Activated B cell treated with CpG ODN at 0.5 μM for 24 hours (primary cell): ENCODE results near the gene RPAP2. TPM values are rescaled to one million over a fixed set of nuclear protein-coding genes. Genes with fewer than 3 reads are reported as not detected.
"Not testable (repeated sequence)": the region's sequence is repeated elsewhere in the genome, so short reads cannot be mapped to it uniquely, and the experiment has no call there.

Experiments used
- ATAC-seq: fragments of 200-7000 bp; cut with Tn5 transposase; one replicate; pipeline ENCODE4 v1.10.0; 2021; ENCODE audit warnings: low read depth, mild to moderate bottlenecking, moderate library complexity
- CTCF ChIA-PET: fragments of 350-600 bp; sonication (Branson Sonifier 250); formaldehyde crosslinking; loops from one replicate; lab custom pipeline; 2021; ENCODE audit warnings: antibody characterized with exemption; lab: Charles Lee
- POLR2A ChIA-PET: fragments of 350-600 bp; sonication (Branson Sonifier 250); formaldehyde crosslinking; loops from one replicate; lab custom pipeline; 2021; ENCODE audit warnings: antibody characterized with exemption; lab: Charles Lee
- DNase-seq: peaks from one replicate; pipeline ENCODE4 v3.0.0; 2022
- H3K27ac Mint-ChIP-seq: one replicate; pipeline ENCODE4 v1.8.0; 2020; ENCODE audit warnings: mixed read lengths
- H3K27me3 Mint-ChIP-seq: one replicate; pipeline ENCODE4 v1.8.0; 2021; ENCODE audit warnings: mixed read lengths
- H3K36me3 Mint-ChIP-seq: one replicate; pipeline ENCODE4 v1.8.0; 2021; ENCODE audit warnings: low read depth, mixed read lengths
- H3K4me1 Mint-ChIP-seq: one replicate; pipeline ENCODE4 v1.8.0; 2021; ENCODE audit warnings: mixed read lengths
- H3K4me3 Mint-ChIP-seq: one replicate; pipeline ENCODE4 v1.8.0; 2020; ENCODE audit warnings: mild to moderate bottlenecking, mixed read lengths
- H3K9me3 Mint-ChIP-seq: one replicate; pipeline ENCODE4 v1.8.0; 2020; ENCODE audit warnings: mixed read lengths
- CTCF ChIP-seq: fragments of 200-600 bp; IDR thresholded peaks from one replicate; pipeline ENCODE4 v1.8.0; 2022; ENCODE audit warnings: antibody characterized with exemption, mild to moderate bottlenecking
- intact Hi-C: fragments of 100-400 bp; cut with micrococcal nuclease; formaldehyde crosslinking; loops from one replicate; pipeline ENCODE4 v1.15.1; 2024
- total RNA-seq: library from RNA; stranded (reverse); gene quantifications from 2 replicates; pipeline ENCODE4 v1.2.3, GENCODE V29; 2022

The RPAP2 gene
- total RNA-seq, 1 donor from 2014 or later = 31.7 TPM

GRCh38 chr1:92411511-92411910 lies 112.7 kb downstream of the RPAP2 start:
- intact Hi-C loops = no loop called here
- DNase-seq = no peak
- CTCF ChIA-PET = no interaction called here

DNA sequence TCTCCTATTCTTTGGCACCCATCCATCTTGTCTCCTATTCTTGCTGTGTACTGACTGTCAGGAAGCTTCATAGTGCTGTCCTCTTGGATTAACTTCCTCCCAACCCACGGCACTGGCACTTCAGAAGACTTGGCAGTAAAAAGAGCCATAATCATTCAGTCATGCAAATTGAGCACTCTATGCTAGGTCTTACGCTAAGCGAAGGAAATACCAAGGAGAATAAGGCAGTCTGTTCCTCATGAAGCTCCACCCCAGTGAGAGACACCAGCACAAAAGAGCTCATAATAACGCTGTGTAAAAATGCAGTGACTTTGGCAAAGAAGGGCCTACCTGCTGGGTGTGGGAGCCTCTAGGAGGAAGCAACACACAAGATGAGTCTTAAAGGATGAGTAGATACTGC lies 120.8 kb downstream of the RPAP2 start:
- no peak overlapping the region for H3K4me3 Mint-ChIP-seq

More at GRCh38 chr1:92411511-92411910, 112.7 kb downstream of the RPAP2 start:
- no peak overlapping the region for H3K27ac Mint-ChIP-seq
- TF ChIP-seq CTCF = no peak
- no peaks in the 10 kb centered on the region for H3K4me1 Mint-ChIP-seq
- no peaks in the 10 kb centered on the region for H3K36me3 Mint-ChIP-seq
- ATAC-seq = no peak
- POLR2A ChIA-PET = no interaction called here
- H3K9me3 Mint-ChIP-seq = no peaks in the 10 kb centered on the region
- H3K27me3 Mint-ChIP-seq = no peaks in the 10 kb centered on the region
- H3K4me3 Mint-ChIP-seq = no peak overlapping the region

GRCh38 chr1:92424381-92424780 lies 125.5 kb downstream of the RPAP2 start:
- no peaks in the 10 kb centered on the region for H3K36me3 Mint-ChIP-seq
- ChIA-PET CTCF (interaction anchor here (1.2 kb wide), 1 partner anchor 25 kb away, joined by 3 read pairs; no protein-coding TSS in a partner anchor), POLR2A (no interaction called here)
- intact Hi-C loops = no loop called here
- H3K4me1 Mint-ChIP-seq = no peaks in the 10 kb centered on the region
- no peak for ATAC-seq
- DNase-seq = no peak
- no peak overlapping the region for H3K27ac Mint-ChIP-seq
- peaks cover 2% of the 10 kb centered on the region for H3K9me3 Mint-ChIP-seq
- peaks cover 2% of the 10 kb centered on the region for H3K27me3 Mint-ChIP-seq
- H3K4me3 Mint-ChIP-seq = no peak overlapping the region
- TF ChIP-seq CTCF = no peak

More for the DNA sequence above, 120.8 kb downstream of the RPAP2 start:
- TF ChIP-seq CTCF = no peak
- no peaks in the 10 kb centered on the region for H3K4me1 Mint-ChIP-seq
- DNase-seq (no peak), ATAC-seq (no peak)
- H3K27me3 Mint-ChIP-seq = no peaks in the 10 kb centered on the region
- H3K36me3 Mint-ChIP-seq = no peaks in the 10 kb centered on the region
- CTCF ChIA-PET = no interaction called here
- no peak overlapping the region for H3K27ac Mint-ChIP-seq
- intact Hi-C loops = no loop called here
- POLR2A ChIA-PET = no interaction called here
- no peaks in the 10 kb centered on the region for H3K9me3 Mint-ChIP-seq

GRCh38 chr1:92425617-92426016 lies 126.8 kb downstream of the RPAP2 start:
- intact Hi-C loops = no loop called here
- TF ChIP-seq CTCF = no peak
- H3K27ac Mint-ChIP-seq = no peak overlapping the region
- peaks cover 2% of the 10 kb centered on the region for H3K9me3 Mint-ChIP-seq
- DNase-seq (no peak), ATAC-seq (no peak)
- H3K4me1 Mint-ChIP-seq = no peaks in the 10 kb centered on the region
- H3K36me3 Mint-ChIP-seq = no peaks in the 10 kb centered on the region
- H3K4me3 Mint-ChIP-seq = no peak overlapping the region
- POLR2A ChIA-PET = no interaction called here
- H3K27me3 Mint-ChIP-seq = peaks cover 2% of the 10 kb centered on the region
- CTCF ChIA-PET = no interaction called here

DNA sequence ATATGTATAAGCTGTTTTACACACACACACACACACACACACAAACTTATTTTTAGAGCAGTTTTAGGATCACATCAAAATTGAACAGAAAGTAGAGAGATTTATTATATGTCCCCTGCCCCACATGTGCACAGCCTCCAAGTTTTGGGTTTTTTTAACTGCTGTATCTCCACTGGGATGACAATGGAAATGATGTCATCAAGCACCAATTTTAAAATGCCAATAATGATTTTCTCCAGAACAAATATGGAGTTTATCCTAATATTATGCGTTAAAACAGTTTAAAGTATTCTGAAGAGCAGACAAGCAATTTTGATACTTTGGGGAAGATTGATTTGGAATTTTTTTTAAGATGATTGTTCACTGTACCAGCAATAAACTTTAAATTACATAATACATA lies 131.2 kb downstream of the RPAP2 start:
- ATAC-seq = no peak
- intact Hi-C loops = no loop called here
- Mint-ChIP-seq H3K27ac (no peak overlapping the region), H3K9me3 (peaks cover 4% of the 10 kb centered on the region), H3K4me3 (no peak overlapping the region), H3K27me3 (peaks cover 2% of the 10 kb centered on the region), H3K36me3 (no peaks in the 10 kb centered on the region), H3K4me1 (no peaks in the 10 kb centered on the region)
- TF ChIP-seq CTCF = no peak
- POLR2A ChIA-PET = no interaction called here
- no peak for DNase-seq
- CTCF ChIA-PET = no interaction called here

DNA sequence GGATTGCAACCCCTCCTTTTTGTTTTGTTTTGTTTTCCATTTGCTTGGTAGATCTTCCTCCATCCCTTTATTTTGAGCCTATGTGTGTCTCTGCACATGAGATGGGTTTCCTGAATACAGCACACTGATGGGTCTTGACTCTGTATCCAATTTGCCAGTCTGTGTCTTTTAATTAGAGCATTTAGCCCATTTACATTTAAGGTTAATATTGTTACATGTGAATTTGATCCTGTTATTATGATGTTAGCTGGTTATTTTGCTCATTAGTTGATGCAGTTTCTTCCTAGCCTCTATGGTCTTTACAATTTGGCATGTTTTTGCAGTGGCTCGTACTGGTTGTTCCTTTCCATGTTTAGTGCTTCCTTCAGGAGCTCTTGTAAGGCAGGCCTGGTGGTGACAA lies 135.7 kb downstream of the RPAP2 start:
- CTCF ChIA-PET, H3K4me3 Mint-ChIP-seq: not testable (repeated sequence)

More for the DNA sequence above, 135.7 kb downstream of the RPAP2 start:
- H3K27me3 Mint-ChIP-seq, H3K27ac Mint-ChIP-seq, DNase-seq, H3K9me3 Mint-ChIP-seq, POLR2A ChIA-PET, H3K4me1 Mint-ChIP-seq, intact Hi-C loops, H3K36me3 Mint-ChIP-seq, ATAC-seq: not testable (repeated sequence)
